DMS53 (cell line): ENCODE data around the gene OR51M1.

Experiments
- DNase-seq: peaks from one replicate; lab custom pipeline; 2025; lab: John Stamatoyannopoulos, UW

The OR51M1 gene

GRCh38 chr11:5390210-5390609 lies 6.6 kb downstream of the OR51M1 start:
- DNase-seq, result no peak

GRCh38 chr11:5394091-5394490 lies 10.5 kb downstream of the OR51M1 start:
- no peak for DNase-seq

GRCh38 chr11:5398936-5399335 lies 15.3 kb downstream of the OR51M1 start:
- DNase-seq, result no peak

GRCh38 chr11:5405173-5405572 lies 21.6 kb downstream of the OR51M1 start:
- no peak for DNase-seq

- DNase-seq, result no peak
Measured at GRCh38 chr11:5420993-5421392, 37.4 kb downstream of the OR51M1 start.

- no peak for DNase-seq
Measured at GRCh38 chr11:5421811-5422210, 38.2 kb downstream of the OR51M1 start, which contains the start of gene OR51Q1. OR51Q1 (plus strand) TSS chr11:5422111; CDS start chr11:5422201, 90 bp downstream.

- DNase-seq, result no peak
Measured at GRCh38 chr11:5423131-5423530, 39.5 kb downstream of the OR51M1 start.

GRCh38 chr11:5441414-5441813 lies 57.8 kb downstream of the OR51M1 start, which contains the start of gene OR51I1:
OR51I1 (minus strand) TSS chr11:5441514; CDS start chr11:5441514, 0 bp downstream.
- no peak for DNase-seq
